NCI-H2227 (cell line): ENCODE data around the gene SNRNP35.
"Not testable (repeated sequence)": the region's sequence is repeated elsewhere in the genome, so short reads cannot be mapped to it uniquely, and the experiment has no call there.

Experiments
- DNase-seq: peaks from one replicate; lab custom pipeline; 2025; ENCODE audit not compliant: unreplicated experiment; lab: John Stamatoyannopoulos, UW

Gene SNRNP35

DNA sequence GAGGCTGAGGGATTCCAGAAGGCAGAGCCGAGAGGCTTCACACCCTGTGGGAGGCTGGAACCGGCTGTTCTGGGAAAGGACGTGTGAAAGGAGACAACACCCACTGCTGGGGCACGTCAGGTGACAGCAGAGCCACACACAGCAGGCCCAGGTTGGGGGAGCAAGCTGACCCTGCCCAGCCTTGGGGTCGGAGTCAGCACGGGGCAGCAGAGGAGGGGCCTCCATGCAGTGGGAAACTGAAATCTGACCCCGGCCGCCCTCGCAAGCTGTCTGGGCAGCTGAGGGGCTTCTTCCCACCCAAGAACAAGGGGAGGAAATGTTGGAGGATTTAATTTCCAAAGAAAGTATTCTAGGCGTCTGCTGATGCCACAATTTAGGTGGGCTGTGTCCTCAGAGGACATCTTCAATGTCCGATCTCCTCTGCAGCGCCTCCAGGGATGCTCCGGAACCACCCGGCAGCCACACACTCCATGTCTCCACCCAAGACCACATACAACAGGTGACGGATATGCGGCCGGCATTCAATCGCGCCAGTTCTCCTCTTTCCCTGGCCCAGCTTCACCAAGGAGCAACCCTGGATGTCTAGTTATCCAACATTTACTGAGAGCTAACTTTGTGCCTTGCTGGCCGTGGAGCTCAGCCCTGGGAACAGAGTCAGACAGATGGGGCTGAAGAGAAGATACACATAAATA lies 30.7 kb downstream of the SNRNP35 start:
- DNase-seq = no peak

DNA sequence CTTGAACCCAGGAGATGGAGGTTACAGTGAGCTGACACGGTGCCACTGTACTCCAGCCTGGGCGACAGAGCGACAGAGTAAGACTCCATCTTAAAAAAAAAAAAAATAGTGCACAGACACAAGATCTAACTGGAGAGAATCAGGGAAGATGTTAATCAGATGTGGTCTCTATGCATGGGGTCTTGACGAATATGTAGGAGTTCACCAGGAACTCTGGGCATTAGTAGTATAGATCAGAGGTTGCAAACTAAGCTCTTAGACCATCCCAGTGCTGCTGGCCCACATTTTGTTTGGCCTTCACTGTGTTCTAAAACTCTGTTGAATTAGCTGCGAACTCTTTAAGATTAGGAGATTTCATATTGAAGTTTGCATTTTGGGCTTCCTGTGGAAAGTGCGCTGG lies 31.6 kb downstream of the SNRNP35 start:
- no peak for DNase-seq

DNA sequence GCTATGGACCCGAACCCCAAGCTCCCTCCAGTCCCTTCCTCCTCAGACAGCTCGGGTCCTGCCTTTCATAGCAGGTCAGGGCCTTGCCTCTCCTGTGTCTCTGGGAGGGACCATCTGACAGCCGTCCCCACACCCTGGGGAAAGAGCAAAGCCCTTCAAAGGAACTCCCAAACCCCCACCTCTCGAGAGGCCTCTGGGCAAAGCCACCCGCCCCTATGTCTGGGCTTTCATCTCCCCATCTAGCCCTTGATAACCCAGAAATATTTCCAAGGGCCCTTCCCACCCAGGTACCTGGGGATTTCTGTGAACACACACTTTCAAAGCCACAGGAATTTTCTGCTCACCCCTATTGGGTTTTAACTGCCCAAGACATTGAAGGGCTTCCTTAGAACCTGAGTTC lies 32.1 kb downstream of the SNRNP35 start:
- no peak for DNase-seq

DNA sequence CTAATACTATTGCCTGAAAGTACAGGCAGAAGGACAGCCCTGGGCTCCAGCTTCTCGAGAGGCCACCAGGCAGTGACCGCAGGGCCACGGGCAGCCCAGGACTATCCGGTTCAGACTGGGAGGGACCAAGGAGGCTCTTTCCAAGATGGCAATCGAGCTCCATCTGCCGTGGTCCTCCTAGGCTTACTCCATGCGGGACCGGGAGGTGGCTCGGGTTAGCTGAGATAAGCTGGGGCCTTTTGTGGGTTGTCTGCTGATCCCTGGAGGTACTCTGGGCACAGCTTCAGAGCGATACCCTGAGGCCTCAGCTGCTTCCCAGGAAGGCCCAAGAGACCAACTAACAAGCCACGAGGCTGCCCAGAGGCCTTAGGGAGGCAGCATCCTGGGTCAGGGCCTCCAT lies 33.1 kb downstream of the SNRNP35 start:
- DNase-seq = no peak

DNA sequence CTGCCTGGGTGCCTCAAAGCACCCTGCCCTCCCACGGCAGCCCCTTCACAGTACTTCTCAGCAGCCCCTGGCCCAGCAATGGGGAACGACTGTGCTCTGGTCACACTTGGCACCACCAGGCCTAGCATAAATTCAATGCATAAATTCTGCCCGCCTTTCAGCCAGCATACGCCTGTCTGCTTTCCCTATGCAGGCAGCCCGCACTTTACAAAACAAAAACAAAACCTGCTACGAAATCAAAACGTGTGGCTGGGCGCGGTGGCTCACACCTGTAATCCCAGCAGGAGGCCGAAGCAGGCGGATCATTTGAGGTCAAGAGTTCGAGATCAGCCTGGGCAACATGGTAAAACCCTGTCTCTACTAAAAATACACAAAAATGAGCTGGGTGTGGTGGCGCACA lies 33.5 kb downstream of the SNRNP35 start:
- DNase-seq = no peak

DNA sequence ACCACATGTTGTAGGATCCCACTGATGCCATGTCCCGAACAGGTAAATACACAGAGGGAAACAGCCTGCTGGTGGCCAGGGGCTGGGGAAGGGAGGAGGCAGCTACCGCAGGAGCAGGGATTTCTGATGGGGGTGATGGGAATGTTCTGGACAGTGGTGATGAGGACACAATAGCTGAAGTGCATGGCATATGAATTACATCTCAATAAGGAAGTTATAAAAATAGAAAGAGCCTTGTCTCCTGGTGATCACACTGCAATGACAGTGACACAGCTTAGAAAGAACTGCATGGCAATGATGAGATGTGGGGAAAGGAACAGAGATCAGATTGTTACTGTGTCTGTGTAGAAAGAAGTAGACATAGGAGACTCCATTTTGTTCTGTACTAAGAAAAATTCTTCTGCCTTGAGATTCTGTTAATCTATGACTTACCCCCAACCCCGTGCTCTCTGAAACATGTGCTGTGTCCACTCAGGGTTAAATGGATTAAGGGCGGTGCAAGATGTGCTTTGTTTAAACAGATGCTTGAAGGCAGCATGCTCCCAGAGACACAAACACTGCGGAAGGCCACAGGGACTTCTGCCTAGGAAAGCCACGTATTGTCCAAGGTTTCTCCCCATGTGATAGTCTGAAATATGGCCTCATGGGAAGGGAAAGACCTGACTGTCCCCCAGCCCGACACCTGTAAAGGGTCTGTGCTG lies 34.5 kb downstream of the SNRNP35 start:
- DNase-seq = not testable (repeated sequence)

DNA sequence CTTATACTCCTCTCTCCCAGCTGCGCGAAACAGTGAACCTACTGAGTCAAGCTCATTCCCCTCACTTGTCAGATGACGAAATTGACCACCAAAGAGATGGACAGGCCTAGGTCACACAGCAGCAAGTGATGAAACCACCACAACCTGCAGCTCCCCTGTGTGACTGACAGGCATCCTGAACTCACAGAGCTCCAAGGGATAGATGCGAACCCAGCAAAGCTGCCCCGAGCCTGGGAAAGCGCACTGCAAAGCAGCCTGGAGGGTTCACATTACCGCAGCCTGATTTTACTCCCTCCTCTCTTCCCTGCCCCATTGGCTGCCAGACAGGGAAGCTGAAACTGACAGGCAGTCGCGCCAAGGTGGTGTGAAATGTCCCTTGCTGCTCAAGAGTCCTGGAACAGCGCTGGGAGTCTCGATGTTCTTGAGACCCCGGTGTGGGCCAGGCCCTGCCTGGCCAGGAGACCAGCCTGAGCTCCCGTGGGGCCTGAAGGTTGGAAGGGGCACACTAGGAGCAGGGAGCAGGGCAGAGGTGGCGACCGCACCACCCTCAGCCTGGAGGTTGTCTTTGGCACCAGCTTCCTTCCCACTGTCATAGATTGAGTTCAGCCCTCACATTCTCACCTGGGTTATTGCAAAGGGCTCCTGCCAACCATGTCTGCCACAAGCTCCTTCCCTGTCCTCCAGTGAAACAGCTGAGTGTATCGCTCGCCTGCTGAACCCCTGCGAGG lies 36.3 kb downstream of the SNRNP35 start:
- no peak for DNase-seq

DNA sequence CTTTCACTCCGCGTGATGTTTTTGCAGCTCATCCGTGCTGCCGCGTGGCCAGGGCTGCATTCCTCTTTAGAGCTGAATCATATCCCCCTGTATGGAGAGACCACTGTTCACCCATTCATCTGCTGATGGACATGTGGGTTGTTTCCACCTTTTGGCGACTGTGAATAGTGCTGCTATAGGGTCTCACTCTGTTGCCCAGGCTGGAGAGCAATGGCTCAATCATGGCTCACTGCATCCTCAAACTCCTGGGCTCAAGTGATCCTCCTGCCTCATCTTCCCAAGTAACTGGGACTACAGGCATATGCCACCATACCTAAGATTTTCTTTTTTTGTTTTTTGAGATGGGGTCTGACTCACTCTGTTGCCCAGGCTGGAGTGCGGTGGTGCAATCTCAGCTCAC lies 39.1 kb downstream of the SNRNP35 start:
- DNase-seq = no peak

DNA sequence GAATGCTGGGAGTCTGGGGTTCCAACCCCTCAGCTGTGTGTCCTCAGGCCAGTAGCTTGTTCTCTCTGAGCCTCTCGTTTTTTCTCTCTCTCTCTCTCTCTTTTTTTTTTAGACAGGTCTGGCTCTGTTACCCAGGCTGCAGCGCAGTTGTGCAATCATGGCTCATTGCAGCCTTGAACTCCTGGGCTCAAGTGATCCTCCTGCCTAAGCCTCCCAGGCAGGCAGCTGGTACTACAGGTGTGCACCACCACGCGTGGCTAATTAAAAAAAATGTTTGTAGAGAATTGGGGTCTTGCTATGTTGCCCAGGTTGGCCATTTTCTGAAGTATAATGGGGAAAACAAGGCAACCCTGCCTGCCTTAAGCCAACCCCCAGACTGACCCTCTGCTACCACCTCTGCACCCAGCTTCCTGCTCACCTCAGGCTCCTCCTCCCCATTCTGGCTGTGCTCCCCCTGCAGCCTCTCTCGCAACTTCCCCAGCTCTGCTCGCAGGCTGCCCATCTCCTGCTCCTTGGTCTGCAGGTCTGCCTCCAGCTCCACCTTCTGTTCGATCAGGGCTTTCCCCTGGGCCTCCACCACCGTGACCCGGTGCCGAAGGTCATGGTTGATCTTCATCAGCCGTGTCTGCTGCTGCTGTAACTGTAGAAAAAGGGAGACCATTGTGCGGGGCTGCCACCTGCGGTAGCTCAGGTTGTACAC lies 40.3 kb downstream of the SNRNP35 start:
- no peak for DNase-seq

DNA sequence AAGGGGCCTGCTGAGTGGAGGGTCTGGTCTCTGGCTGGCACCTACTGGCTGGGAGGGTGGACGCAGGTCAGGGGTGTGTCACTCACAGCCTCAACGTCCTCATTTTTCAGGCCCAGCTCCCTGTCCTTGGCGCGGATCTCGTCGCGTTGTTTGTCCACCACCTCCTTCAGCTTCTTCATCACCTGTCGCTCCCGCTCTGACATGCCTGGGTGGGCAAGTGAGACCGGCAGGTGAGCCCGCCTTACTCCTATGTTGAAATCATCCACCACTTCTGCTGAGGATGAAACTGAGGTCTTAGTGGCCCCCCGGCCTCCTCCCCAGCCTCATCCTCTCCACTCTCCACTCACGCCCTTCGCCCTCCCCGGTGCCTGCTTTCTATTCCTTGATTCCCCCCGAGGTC lies 41.4 kb downstream of the SNRNP35 start:
- no peak for DNase-seq

DNA sequence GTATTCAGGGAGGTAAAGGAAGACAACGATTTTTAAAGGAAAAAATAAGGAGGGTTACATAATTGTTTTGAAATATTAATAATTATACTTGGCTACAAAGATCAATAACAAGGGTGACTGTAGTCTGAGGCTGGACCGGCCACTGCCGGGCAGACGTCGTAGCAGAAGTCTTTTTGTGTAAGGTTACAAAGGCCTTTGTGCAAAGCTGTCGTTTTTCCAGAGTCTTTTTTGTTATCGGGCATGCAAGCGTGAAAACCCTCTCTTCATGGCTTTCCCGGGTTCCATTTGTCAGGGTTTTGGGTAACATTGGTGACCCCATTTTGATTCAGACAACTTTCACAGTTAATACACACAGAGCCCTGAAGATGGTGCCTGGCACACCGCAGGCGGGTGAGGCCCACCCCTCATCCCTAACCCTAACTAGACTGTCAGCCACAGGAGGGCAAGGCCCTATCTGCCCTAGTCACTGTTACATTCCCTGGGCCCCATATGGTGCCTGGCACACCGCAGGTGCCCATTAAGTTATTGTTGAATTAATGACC lies 44.3 kb downstream of the SNRNP35 start:
- no peak for DNase-seq

DNA sequence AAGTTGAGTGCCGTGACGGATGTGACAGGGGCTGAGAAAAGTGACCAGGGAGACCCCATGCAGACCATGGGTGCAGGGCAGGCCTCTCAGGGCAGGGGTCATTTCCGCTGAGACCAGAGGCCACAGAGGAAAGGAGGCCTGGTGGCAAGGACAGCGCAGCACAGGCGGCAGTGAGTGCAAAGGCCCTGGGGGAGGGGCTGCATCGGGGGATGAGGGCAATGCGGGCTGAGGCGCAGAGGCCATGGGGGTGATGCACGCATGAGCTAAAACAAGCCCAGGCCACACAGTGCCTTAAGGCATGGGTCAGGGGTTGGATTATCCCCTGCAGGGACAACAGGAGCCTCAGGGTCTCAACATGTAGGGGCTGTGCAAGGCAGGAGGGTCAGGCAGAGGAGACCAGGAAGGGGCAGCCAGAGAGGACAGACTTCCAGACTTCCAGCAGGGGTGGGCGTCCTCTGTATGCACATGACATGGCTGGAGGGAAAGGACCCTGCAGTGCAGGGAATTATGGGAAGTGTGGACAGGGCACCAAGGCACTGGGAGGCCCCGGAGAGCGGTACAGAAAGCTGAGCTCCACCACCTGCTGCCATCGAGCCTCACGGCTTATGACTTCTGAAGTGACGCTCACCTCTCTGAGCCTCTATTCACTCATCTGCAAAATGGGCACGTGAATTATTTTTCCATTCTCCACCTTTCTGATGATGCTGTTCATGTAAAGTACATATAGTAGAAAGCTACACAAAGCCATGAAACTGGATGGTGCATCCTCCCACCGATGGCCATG lies 48.3 kb downstream of the SNRNP35 start:
- DNase-seq = no peak

DNA sequence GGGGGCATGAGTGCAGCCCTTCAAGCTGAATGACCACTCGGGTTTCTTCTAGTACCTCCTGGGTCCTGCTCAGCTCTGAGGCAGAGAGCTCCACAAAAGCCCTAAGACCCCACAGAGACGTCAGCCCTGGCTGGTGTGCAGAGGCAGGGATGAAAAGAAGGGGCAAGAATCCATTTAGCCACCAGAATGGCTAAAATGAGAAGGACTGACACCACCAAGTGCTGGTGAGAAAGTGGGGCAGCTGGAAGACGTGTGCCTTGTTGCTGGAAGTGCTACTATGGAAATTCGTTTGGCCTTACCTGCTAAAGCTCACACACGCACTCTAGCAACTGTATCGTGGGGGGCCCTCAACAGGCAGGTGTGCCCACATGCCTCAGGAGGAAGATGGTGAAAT lies 48.9 kb downstream of the SNRNP35 start:
- DNase-seq = no peak

DNA sequence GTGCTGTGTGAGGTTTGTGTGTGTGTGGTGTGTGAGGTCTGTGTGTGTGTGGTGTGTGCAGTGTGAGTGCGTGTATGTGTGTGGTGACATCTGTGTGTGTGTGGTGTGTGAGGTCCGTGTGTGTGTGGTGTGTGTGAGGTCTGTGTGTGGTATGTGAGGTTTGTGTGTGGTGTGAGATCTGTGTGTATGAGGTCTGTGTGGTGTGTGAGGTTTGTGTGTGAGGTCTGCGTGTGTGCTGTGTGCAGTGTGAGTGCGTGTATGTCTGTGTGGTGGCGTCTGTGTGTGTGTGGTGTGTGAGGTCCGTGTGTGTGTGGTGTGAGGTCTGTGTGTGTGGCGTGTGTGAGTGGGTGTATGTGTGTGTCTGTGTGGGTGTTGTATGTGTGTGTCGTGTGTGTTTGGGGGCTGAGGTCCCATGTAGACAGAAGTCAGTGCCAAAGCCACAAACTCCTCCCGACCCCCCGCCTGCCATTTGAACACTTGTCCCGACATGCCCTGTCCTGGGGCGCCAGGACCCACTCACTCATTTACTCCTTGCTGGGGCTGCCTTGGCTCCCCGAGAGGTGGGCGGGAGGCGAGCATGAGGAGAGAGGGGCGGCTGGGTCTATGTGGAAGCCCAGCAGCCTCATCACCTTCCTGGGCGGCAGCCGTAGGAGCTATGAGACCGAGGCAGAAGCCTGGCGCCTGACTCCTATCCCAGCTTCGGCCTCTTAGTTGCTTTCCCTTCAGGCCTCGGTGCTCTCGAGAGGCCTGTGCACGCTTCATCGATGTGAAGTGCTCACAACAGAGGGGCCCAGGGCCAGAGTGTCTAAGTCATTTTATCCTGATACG lies 55.1 kb downstream of the SNRNP35 start:
- no peak for DNase-seq

DNA sequence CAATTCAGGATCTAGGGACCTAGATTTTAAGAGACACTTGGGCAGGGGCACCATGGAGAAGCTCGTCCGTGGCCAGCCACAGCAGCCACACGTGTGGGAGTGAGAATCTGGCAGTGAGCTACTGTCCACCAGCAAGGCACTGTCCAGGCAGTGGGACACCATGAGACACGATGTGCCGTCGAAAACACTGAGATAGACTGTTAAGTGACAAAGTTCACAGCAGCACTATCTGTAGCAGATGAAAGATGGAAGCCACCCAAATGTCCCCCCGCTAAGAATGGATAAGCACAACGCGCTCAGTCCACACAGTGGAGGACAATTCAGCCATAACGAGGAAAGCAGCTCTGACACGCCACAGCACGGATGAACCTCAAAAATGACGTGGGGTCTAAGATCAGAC lies 55.9 kb downstream of the SNRNP35 start:
- DNase-seq = no peak

DNA sequence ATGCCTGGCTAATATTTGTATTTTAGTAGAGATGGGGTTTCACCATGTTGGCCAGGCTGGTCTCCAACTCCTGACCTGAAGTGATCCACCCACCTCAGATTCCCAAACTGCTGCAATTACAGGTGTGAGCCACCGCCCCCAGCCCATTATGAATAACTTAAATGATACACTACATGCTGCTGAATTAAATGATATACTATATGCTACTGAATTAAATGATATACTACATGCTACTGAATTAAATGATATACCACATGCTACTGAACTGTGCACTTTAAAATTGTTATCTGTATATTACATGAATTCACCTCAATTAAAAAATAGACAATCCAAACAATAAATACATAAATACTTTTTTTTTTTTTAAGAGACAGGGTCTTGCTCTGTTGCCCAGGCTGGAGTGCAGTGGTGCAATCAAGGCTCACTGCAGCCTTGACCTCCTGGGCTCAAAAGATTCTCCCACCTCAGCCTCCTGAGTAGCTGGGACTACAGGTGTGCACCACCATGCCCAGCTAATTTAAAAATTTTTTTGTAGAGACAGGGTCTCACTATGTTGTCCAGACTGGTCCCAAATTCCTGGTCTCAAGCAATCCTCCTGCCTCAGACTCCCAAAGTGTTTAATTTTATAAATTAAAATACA lies 56.8 kb downstream of the SNRNP35 start:
- DNase-seq = not testable (repeated sequence)

DNA sequence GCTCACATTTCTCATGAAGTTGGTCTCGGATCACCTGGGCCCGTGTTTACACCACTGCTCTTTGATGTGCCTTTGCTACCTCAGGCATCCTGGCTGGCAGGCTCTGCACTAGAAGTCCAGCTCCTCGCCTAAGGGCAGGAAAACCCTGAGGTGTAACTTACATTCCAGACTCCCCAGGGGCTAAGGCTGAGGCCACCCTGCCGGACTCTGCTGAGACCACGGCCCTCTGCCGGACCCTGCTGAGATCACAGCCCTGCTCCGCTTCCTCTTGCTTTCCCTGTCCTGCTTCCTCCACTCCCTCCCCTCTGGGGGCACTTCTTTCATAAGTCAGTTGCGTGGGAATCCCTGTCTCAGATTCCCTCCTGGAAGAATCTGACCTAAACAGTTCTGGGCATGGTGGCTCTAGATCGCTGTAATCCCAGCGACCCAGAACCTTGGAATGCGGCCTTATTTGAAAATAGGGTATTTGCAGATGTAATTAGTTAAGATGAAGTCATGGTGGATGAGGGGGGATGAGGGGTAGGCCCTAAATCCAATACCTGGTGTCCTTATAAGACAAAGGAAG lies 58.4 kb downstream of the SNRNP35 start:
- no peak for DNase-seq
